BLaER1 (cell line): ENCODE results near the gene KLHL17.

Experiments used
- H3K27ac ChIP-seq: shearing (Covaris generic); formaldehyde crosslinking; 2 replicates; pipeline ENCODE4 v1.8.1; 2022
- H3K27me3 ChIP-seq: shearing (Covaris generic); formaldehyde crosslinking; 2 replicates; pipeline ENCODE4 v1.8.1; 2022
- H3K36me3 ChIP-seq: shearing (Covaris generic); formaldehyde crosslinking; 2 replicates; pipeline ENCODE4 v1.8.1; 2022
- H3K4me1 ChIP-seq: shearing (Covaris generic); formaldehyde crosslinking; 2 replicates; pipeline ENCODE4 v1.8.1; 2022
- H3K4me2 ChIP-seq: shearing (Covaris generic); formaldehyde crosslinking; 2 replicates; pipeline ENCODE4 v1.8.1; 2022
- H3K4me3 ChIP-seq: shearing (Covaris generic); formaldehyde crosslinking; 2 replicates; pipeline ENCODE4 v1.8.1; 2022
- H3K9ac ChIP-seq: shearing (Covaris generic); formaldehyde crosslinking; 2 replicates; pipeline ENCODE4 v1.8.1; 2022
- H3K9me3 ChIP-seq: shearing (Covaris generic); formaldehyde crosslinking; 2 replicates; pipeline ENCODE4 v1.8.1; 2022
- H4K20me1 ChIP-seq: shearing (Covaris generic); formaldehyde crosslinking; 2 replicates; pipeline ENCODE4 v1.8.1; 2022
- Cebpa-rat ChIP-seq: shearing (Covaris generic); IDR thresholded peaks from 2 replicates; pipeline ENCODE4 v1.8.1; 2022

Gene KLHL17

DNA sequence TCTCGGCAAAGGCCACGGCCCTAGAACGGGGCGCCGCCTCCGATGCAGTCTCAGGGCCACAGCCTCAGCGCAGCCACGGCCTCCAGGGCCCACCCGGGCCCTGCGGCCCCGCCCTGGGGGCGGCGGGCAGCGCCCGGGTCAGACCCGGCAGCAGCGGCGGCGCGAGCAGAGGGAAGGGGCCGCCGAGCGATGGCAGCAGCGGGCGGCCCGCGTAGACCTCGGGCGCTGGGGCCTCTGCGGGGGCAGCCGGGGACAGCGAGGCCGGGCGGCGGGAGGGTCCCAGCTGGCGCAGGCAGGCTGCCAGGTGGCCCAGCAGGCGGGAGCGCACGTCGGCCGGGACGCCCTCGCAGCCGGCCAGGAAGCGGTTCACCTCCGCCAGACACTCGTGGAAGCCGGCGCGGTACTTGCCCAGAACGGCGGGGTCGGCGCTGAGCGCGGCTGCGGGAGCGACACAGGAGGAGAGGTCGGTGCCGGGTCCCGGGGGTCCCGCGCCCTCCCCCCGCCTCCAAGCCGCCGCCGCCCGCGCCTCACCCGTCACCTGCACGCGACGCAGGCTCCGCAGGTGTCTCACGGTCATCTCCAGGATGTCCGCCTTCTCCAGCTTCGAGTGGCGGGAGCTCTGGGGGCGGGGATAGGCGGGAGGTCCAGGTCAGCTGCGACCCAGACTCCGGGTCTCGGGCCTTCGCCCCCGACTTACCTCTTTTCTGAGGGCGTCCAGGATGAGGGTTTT lies 38.8 kb downstream of the KLHL17 start:
- H3K9ac ChIP-seq = peak overlapping the region; percentile 60
- no peaks in the 10 kb centered on the region for H3K36me3 ChIP-seq
- peak overlapping the region; percentile 70 for H3K4me3 ChIP-seq
- H3K9me3 ChIP-seq = no peaks in the 10 kb centered on the region
- peaks cover 65% of the 10 kb centered on the region for H4K20me1 ChIP-seq
- H3K27me3 ChIP-seq = peaks cover 99% of the 10 kb centered on the region
- peak overlapping the region; percentile 88 for H3K4me2 ChIP-seq
- no peak overlapping the region for H3K27ac ChIP-seq
- TF ChIP-seq Cebpa-rat = no peak
- peaks cover 63% of the 10 kb centered on the region for H3K4me1 ChIP-seq

DNA sequence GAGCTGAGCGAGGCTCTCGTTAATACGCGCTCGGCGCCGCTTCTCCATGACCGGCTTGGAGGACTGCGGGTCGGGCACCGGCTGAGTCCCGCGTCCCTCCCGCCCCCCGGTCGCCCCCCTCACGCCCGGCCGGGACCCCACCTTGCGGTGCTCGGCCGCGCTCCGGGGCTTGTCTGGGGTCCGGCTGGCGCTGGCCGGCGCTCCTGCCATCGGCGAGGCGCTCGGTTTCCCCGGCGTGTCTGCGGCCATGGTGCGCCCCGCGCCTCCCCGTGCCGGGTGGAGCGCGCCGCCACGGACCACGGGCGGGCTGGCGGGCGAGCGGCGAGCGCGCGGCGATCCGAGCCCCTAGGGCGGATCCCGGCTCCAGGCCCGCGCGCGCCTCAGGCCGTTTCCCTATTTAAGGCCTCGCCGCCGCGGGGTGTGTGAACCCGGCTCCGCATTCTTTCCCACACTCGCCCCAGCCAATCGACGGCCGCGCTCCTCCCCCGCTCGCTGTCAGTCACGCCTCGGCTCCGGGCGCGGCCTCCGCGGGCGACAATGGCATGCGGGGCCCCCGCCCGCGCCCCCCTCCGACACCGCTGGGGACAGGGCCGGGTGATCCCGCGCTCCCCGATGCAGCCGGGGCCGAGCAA lies 39.5 kb downstream of the KLHL17 start, which contains the start of gene HES4:
Gene HES4 (minus strand): TSS at position 373 of the 632 bp plus-strand sequence. CDS start 124 bp downstream, at position 249.
- Histone ChIP-seq H3K4me2 (peak within 1 kb of the TSS; percentile 88), H3K9ac (peak within 1 kb of the TSS; percentile 65), H3K36me3 (no peaks in the 10 kb centered on the region), H3K9me3 (no peaks in the 10 kb centered on the region), H4K20me1 (peaks cover 65% of the 10 kb centered on the region), H3K4me1 (peaks cover 70% of the 10 kb centered on the region), H3K4me3 (peak within 1 kb of the TSS; percentile 70), H3K27ac (peak within 1 kb of the TSS; percentile 55; the same call in 1 of the 2 replicates), H3K27me3 (peaks cover 97% of the 10 kb centered on the region)
- no peak for TF ChIP-seq Cebpa-rat

DNA sequence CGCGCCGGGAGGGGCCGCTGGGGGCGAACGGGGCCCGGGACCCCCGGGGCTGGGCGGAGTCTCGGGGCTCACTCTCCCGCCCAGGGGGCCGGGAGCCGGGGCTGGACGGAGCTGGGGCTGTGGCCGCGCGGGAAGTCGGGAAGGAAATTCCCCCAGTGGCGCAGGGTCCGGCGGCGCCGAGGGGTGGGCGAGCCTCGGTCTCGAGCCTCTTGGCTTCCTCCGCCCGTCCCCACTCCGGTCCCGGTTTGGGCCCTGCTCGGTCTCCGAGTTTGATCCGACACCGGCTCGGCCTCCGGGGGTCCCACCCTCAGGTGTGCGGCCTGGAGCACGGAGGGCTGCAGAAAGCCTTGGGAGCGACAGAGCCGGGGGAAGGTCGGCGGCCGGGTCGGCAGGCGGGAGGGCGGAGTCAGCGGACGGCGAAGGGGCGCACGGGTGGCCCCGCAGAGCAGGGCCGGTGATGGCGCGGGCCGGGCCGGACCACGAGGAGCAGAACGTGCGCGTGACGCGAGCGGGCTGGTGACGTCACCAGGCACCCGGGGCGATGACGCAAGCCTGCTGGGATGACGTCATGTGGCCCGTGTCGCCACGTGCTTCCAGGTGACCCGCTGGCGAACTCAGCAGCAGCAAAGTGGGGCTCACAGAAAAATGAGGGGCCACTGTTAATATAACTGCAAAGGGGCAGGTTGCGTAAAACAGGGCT lies 40.1 kb downstream of the KLHL17 start:
- peaks cover 91% of the 10 kb centered on the region for H3K27me3 ChIP-seq
- H3K9me3 ChIP-seq = no peaks in the 10 kb centered on the region
- H3K4me1 ChIP-seq = peaks cover 76% of the 10 kb centered on the region
- H3K27ac ChIP-seq = peak overlapping the region; percentile 55; the same call in 1 of the 2 replicates
- peak overlapping the region; percentile 88 for H3K4me2 ChIP-seq
- H3K9ac ChIP-seq = peak overlapping the region; percentile 65
- H4K20me1 ChIP-seq = peaks cover 65% of the 10 kb centered on the region
- peak overlapping the region; percentile 70 for H3K4me3 ChIP-seq
- H3K36me3 ChIP-seq = no peaks in the 10 kb centered on the region
- TF ChIP-seq Cebpa-rat = peak; percentile 66

DNA sequence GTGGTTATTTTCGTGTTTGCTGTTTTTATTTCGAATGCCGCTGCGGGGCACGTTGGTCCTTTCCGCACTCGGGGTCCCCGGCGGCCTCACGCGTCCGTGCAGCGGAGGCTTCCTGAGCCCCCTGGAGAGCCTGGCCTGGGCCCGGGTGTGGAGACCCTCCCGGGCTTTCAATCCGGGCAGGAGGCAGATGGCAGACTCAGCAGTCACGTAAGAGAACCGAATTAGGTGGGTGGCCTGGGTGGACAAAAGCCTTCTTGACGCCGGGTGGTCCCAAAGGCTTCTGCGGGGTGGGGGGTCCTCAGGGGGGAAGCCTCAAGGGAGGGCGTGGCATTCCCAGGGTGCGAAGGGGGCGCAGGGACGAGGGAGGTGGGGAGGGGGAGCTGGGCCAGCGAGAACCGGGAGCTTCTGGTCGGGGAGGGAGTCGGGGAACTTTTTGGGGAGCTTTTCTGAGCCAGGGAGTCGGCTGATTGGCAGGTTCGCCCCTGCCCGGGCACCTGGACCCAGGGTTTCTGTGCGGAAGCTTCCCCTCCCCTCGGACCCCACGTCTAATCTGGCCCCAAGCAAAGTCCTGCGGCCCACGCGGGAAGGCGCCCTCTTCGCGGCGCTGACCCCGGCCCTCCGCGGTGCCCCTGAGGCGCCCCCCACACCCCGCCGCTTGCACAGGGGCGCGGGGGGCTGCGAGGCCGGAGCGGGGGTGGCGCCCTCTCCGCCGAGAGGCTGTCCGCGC lies 40.8 kb downstream of the KLHL17 start:
- Histone ChIP-seq H3K36me3 (no peaks in the 10 kb centered on the region), H3K9ac (peak overlapping the region; percentile 65; the same call in 1 of the 2 replicates), H3K4me2 (peak overlapping the region; percentile 88), H3K9me3 (no peaks in the 10 kb centered on the region), H3K27ac (peak overlapping the region; percentile 55; the same call in 1 of the 2 replicates), H4K20me1 (peaks cover 65% of the 10 kb centered on the region), H3K4me3 (peak overlapping the region; percentile 70), H3K4me1 (peaks cover 83% of the 10 kb centered on the region), H3K27me3 (peaks cover 84% of the 10 kb centered on the region)
- no peak; the same call in 1 of the 2 replicates for TF ChIP-seq Cebpa-rat

DNA sequence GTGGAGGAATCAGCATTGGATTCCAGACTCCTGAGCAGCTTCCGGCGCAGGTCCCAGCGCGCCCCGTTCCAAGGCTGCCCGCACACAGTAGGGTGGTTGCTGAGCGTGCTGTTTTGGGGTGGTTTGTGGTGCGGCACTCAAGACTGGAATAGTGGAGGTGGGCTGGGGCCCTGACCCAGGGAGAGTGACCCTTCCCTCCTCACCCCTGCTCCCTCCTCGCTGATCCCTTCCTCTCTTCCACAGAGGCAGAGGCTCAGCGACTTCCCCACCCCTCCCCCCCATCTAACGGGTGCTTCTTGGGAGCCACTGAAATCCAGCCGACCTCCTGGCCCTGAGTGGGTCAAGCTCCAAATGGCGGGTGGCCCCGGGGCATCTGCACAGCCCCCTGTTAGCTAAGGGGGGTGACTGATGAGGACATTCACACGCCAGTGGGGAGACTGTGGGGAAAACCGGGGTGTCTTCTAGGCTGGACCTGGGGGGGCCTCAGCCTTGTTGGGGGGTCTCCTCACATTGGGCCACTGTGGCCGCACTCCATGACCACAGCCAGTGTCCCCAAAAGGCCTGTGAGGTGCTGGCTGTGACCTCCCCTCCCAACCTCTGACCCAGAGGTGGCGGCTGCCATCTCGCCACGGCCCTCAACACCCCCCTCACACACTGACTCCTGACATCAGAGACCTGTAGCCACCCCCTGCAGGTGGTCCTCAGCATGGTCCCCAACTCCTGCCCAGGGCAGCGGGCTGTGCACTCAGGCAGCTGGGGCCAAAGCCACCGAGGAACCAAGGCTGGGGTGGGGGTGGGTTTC lies 43.4 kb downstream of the KLHL17 start:
- no peak overlapping the region for H3K27ac ChIP-seq
- H3K4me3 ChIP-seq = no peak overlapping the region
- TF ChIP-seq Cebpa-rat = no peak
- 0 out of 2 replicates have a peak overlapping the region, but pooled peaks have one; percentile 49 for H3K9ac ChIP-seq
- peaks cover 45% of the 10 kb centered on the region for H4K20me1 ChIP-seq
- H3K36me3 ChIP-seq = no peaks in the 10 kb centered on the region
- H3K4me2 ChIP-seq = peak overlapping the region; percentile 88
- no peaks in the 10 kb centered on the region for H3K9me3 ChIP-seq
- H3K27me3 ChIP-seq = peaks cover 58% of the 10 kb centered on the region
- H3K4me1 ChIP-seq = peaks cover 70% of the 10 kb centered on the region

DNA sequence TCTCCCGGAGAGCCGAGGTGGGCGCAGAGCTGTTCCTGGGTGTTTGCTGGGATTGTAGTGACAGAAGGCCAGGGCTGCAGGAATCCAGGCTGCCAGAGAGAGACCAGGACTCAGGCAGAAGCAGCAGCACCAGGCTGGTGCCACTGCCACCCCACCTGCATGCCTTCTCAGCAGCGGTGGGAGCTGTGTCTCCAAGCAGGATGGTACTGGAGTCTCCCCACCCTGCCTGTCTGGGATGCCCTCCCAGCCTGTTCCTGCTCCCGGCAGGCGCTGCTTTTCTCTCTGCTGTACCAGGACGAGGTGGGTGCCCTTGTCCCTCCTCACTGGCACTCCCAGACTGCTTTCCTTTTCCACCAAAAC lies 44.0 kb downstream of the KLHL17 start:
- Histone ChIP-seq H3K36me3 (no peaks in the 10 kb centered on the region), H3K27ac (peak overlapping the region; percentile 68)

DNA sequence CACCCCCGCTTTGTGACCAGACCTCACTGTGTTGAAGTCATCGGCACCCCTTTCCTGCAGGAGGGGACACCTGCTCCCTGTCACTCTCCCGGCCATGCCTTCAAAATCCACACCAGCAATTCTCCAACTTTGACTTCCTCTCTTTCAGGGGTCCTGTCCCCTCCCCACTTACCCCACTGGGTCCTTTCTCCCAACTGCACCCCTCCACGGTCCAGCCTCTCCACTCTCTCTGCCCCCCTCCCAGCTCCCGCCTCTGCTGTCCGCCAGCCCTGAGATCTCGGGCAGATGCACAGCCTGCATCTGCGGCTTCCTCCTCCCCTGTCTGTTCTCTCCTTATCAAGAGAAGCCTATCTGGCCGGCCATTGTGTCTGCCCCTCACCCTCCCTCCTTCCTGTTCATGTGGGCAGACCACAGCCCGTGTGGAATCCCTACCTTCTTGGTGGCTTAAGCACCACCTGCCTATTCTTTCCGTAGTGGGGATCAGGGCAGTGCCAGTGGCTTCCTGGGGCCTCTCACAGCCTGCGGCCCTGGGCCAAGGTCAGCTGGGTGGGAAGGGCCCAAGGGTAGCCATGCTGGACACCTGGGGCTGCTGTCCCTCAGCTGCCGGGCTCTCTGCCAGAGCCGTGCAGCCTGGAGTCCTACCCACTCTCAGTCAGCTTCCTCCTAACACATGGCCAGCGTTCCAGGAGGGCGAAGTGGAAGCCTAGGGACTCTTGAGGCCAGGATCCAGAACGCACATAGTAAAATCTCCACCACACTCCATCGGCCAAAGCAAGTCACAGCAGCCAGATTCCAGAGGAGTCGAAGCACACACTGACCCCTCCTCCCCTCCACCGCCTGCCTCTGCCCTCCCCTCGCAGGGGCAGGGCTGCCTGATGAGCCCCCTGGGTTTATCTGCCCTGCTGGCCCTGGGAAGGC lies 44.7 kb downstream of the KLHL17 start:
- Histone ChIP-seq H4K20me1 (peaks cover 33% of the 10 kb centered on the region), H3K4me1 (peaks cover 58% of the 10 kb centered on the region), H3K9ac (peak overlapping the region; percentile 49; the same call in 1 of the 2 replicates), H3K36me3 (no peaks in the 10 kb centered on the region), H3K27me3 (peaks cover 45% of the 10 kb centered on the region), H3K4me3 (0 out of 2 replicates have a peak overlapping the region, but pooled peaks have one; percentile 7), H3K27ac (peak overlapping the region; percentile 68), H3K9me3 (peaks cover 4% of the 10 kb centered on the region; the same call in 1 of the 2 replicates), H3K4me2 (peak overlapping the region; percentile 88)
- no peak for TF ChIP-seq Cebpa-rat

More for the DNA sequence above, 44.0 kb downstream of the KLHL17 start:
- Histone ChIP-seq H3K4me1 (peaks cover 64% of the 10 kb centered on the region), H4K20me1 (peaks cover 39% of the 10 kb centered on the region), H3K4me3 (no peak overlapping the region), H3K4me2 (peak overlapping the region; percentile 88), H3K27me3 (peaks cover 52% of the 10 kb centered on the region), H3K9ac (0 out of 2 replicates have a peak overlapping the region, but pooled peaks have one; percentile 49), H3K9me3 (no peaks in the 10 kb centered on the region)
- TF ChIP-seq Cebpa-rat = no peak
